Neural crest cell (in vitro differentiated cells): ENCODE results near the gene CRYBB2. TPM values are rescaled to one million over a fixed set of nuclear protein-coding genes. Genes with fewer than 3 reads are reported as not detected.

Source experiments
- DNase-seq: peaks from one replicate; pipeline ENCODE4 v3.0.0; 2021; ENCODE audit warnings: low read depth, mixed read lengths, low spot score
- H3K27ac Mint-ChIP-seq: one replicate; pipeline ENCODE4 v1.8.0; 2021; ENCODE audit warnings: mild to moderate bottlenecking, mixed read lengths; ENCODE audit not compliant: unreplicated experiment
- H3K27me3 Mint-ChIP-seq: 2 replicates; pipeline ENCODE4 v1.8.0; 2021; ENCODE audit warnings: low read depth, mild to moderate bottlenecking, mixed read lengths
- H3K36me3 Mint-ChIP-seq: 2 replicates; pipeline ENCODE4 v1.8.0; 2021; ENCODE audit warnings: low read depth, mild to moderate bottlenecking, mixed read lengths
- H3K4me1 Mint-ChIP-seq: 2 replicates; pipeline ENCODE4 v1.8.0; 2021; ENCODE audit warnings: mixed read lengths
- H3K4me3 Mint-ChIP-seq: one replicate; pipeline ENCODE4 v1.8.0; 2021; ENCODE audit warnings: mild to moderate bottlenecking, mixed read lengths
- H3K9me3 Mint-ChIP-seq: 2 replicates; pipeline ENCODE4 v1.8.0; 2021; ENCODE audit warnings: mixed read lengths
- total RNA-seq: library from RNA; stranded (reverse); gene quantifications from 2 replicates; pipeline ENCODE4 v1.2.1, GENCODE V29; 2021
- TF ChIP-seq, protein P1 (sequence below): fragments of 200-600 bp; sonication (generic); conservative IDR thresholded peaks from 2 replicates; pipeline ENCODE4 v1.5.0; 2021; ENCODE audit warnings: antibody characterized with exemption, mild to moderate bottlenecking

CRYBB2 gene
- total RNA-seq, 1 donor from 2014 or later: not detected

DNA sequence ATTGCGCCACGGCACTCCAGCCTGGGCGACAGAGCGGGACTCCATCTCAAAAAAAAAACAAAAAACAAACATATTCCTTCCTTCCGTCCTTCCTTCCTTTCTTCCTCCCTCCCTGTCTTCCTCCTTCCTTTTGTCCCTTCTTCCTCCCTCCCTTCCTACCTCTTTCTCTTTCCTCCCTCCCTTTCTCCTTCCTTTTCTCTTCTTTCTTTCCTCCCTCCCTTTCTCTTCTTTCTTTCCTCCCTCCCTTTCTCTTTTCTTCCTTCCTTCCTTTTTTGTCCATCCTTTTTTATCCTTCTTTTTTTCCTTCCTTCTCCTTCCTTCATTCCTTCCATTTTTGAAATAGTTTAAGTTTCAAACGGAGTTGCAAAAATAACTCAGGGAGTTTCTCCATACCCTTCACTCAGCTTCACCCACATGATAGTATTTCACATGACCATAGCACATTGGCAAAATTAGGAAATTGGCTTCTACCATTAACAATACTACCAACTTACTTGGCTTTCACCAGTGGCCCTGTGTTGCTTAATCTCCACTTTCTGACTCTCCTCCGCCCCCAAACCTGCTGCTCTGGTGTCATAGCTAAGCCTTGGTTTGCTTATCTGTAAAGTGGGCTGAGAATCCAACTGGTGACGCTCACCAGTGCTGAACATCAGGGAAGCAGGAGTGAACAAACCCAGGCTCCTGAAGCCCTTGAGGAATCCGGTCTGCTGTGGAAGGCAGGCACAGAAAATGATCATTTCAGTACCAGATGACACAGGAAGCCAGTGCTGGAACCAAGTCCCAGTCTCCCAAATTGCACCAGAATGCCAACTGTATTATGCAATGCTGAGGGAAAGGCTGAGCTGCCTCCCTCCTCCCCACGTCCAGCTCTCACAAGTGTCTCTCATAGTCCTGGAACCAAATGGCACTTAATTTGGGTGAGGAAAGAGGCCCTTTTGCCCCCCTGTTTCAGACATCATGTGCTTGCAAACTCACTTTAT is 37.0 kb upstream of the CRYBB2 start:
- Mint-ChIP-seq H3K4me1 (no peaks in the 10 kb centered on the region), H3K27ac (peak overlapping the region; percentile 69), H3K9me3 (peaks cover 5% of the 10 kb centered on the region), H3K27me3 (no peaks in the 10 kb centered on the region), H3K36me3 (peaks cover 17% of the 10 kb centered on the region), H3K4me3 (no peak overlapping the region)
- DNase-seq: no peak
- TF ChIP-seq, protein P1, sequence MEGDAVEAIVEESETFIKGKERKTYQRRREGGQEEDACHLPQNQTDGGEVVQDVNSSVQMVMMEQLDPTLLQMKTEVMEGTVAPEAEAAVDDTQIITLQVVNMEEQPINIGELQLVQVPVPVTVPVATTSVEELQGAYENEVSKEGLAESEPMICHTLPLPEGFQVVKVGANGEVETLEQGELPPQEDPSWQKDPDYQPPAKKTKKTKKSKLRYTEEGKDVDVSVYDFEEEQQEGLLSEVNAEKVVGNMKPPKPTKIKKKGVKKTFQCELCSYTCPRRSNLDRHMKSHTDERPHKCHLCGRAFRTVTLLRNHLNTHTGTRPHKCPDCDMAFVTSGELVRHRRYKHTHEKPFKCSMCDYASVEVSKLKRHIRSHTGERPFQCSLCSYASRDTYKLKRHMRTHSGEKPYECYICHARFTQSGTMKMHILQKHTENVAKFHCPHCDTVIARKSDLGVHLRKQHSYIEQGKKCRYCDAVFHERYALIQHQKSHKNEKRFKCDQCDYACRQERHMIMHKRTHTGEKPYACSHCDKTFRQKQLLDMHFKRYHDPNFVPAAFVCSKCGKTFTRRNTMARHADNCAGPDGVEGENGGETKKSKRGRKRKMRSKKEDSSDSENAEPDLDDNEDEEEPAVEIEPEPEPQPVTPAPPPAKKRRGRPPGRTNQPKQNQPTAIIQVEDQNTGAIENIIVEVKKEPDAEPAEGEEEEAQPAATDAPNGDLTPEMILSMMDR: no peak

DNA sequence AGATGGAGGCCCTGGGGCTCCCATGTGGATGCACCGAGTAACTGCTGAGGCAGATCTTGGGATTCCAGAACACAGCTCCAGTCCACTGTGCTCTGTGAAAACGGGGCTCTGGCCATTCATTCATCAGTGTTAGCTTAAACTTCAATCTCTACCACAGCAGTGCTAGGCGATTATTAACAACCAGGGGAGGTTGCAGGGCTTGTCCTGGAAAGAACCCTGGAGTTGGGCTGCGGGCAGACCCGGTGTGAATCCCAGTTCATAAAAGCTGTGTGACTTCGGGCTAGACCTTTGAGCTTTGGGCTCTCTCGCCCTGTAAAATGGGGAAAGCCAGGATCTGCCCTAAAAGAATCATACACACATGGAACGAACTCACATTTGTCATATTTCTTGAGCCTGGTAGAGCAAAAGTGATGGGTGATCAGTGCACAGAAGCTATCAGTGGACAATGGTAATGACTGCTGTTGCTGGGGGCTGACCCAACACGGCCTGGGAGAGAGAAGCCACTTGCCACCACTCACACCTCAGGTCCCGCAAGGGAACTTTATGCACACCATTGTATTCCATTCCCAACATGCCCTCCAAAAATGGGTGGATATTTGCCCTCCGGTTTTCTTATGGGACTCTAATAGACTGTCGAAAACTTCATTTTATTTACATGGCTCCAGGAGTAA is 35.4 kb upstream of the CRYBB2 start:
- H3K27ac Mint-ChIP-seq: peak overlapping the region; percentile 89
- peaks cover 20% of the 10 kb centered on the region for H3K36me3 Mint-ChIP-seq
- H3K4me1 Mint-ChIP-seq: no peaks in the 10 kb centered on the region
- no peak overlapping the region for H3K4me3 Mint-ChIP-seq
- TF ChIP-seq, protein P1: no peak
- no peaks in the 10 kb centered on the region for H3K27me3 Mint-ChIP-seq
- peaks cover 5% of the 10 kb centered on the region for H3K9me3 Mint-ChIP-seq
- DNase-seq: no peak

DNA sequence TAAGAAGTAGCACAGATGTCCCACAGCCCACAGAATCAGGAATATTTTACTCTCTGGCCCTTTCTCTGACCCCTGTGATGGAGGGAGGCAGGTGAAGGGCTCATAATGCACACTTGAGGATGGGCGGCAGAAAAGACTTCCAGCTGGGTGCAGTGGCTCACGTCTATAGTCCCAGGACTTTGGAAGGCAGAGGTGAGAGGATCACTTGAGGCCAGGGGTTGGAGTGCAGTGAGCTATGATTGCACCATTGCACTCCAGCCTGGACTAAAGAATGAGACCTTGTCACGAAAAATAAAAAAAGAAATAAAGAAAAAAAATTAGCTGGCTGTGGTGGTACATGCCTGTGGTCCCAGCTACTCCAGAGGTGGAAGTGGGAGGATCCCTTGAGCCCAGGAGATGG is 33.3 kb upstream of the CRYBB2 start:
- Mint-ChIP-seq H3K27me3 (no peaks in the 10 kb centered on the region), H3K36me3 (peaks cover 14% of the 10 kb centered on the region), H3K9me3 (no peaks in the 10 kb centered on the region), H3K4me1 (no peaks in the 10 kb centered on the region), H3K4me3 (no peak overlapping the region), H3K27ac (no peak overlapping the region)
- TF ChIP-seq, protein P1: no peak
- no peak for DNase-seq

DNA sequence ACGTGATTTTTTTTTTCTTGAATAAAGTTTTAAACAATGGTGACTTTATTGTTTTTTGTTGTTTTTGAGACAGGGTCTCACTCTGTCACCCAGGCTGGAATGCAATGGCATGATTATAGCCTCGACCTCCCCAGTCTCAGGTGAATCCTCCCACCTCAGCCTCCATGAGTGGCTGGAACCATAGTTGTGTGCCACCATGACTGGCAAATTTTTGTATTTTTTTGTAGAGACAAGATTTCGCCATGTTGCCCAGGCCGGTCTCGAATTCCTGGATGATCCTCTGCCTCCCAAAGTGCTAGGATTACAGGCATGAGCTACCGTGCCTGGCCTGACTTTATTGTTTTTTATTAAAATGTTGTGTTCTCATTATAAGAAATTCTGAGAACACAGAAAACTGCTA is 32.0 kb upstream of the CRYBB2 start:
- H3K27me3 Mint-ChIP-seq: no peaks in the 10 kb centered on the region
- TF ChIP-seq, protein P1: no peak
- no peaks in the 10 kb centered on the region for H3K4me1 Mint-ChIP-seq
- peaks cover 12% of the 10 kb centered on the region for H3K36me3 Mint-ChIP-seq
- no peak overlapping the region for H3K27ac Mint-ChIP-seq
- H3K9me3 Mint-ChIP-seq: no peaks in the 10 kb centered on the region
- H3K4me3 Mint-ChIP-seq: no peak overlapping the region
- DNase-seq: no peak

DNA sequence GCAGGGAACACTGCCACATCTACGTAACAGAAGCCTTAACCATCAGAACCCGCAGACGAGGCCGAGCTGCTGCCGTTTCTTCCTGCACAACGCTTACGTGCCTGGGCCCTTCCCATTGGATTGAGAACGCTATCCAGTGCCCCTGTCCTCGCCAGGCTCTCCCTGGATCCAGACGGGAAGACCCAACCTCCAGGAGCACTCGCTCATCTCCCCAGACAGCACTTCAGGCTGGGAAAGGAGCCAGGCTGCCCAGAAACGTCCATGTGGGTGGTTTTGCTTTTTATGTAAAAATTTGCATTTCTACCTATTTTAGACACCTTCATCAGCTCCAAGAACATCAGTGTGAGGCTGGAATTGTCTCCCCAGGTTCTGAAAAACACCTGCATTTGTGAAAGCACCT is 27.0 kb upstream of the CRYBB2 start:
- H3K9me3 Mint-ChIP-seq: no peaks in the 10 kb centered on the region
- H3K36me3 Mint-ChIP-seq: peaks cover 8% of the 10 kb centered on the region
- DNase-seq: no peak
- TF ChIP-seq, protein P1: no peak
- H3K4me1 Mint-ChIP-seq: peaks cover 4% of the 10 kb centered on the region
- no peak overlapping the region for H3K4me3 Mint-ChIP-seq
- no peak overlapping the region for H3K27ac Mint-ChIP-seq
- no peaks in the 10 kb centered on the region for H3K27me3 Mint-ChIP-seq
